Fibroblast of lung (primary cell): ENCODE results near the gene ADAMTS19. TPM values are rescaled to one million over a fixed set of nuclear protein-coding genes. Genes with fewer than 3 reads are reported as not detected.

Experiments used
- DNase-seq, 2 donors: peaks; one replicate each; pipeline versions ENCODE4 v3.0.0 to v3.0.0-alpha.2; 2010; ENCODE audit warnings: low read depth in 2 of 2
- H2AFZ ChIP-seq: 2 replicates; pipeline ENCODE4 v1.5.1; 2012; ENCODE audit warnings: low read length, control low read depth, inconsistent platforms
- H3K27ac ChIP-seq: 2 replicates; pipeline ENCODE4 v1.5.1; 2011; ENCODE audit warnings: low read length, control low read depth; ENCODE audit not compliant: insufficient read depth
- H3K27me3 ChIP-seq: 2 replicates; pipeline ENCODE4 v1.5.1; 2011; ENCODE audit warnings: mild to moderate bottlenecking, low read length; ENCODE audit not compliant: control insufficient read depth, insufficient read depth
- H3K36me3 ChIP-seq: 2 replicates; pipeline ENCODE4 v1.5.1; 2011; ENCODE audit warnings: low read length; ENCODE audit not compliant: control insufficient read depth, insufficient read depth
- H3K4me1 ChIP-seq: 2 replicates; pipeline ENCODE4 v1.5.1; 2011; ENCODE audit warnings: low read length; ENCODE audit not compliant: control insufficient read depth, insufficient read depth; ENCODE audit errors: extremely low read depth
- H3K4me2 ChIP-seq: 2 replicates; pipeline ENCODE4 v1.5.1; 2011; ENCODE audit warnings: low read length, control low read depth; ENCODE audit not compliant: insufficient read depth; ENCODE audit errors: extremely low read depth
- H3K4me3 ChIP-seq, 4 experiments: fragments of 200-600 bp in 1 of 4; sonication (generic) in 1 of 4; replicated peaks in 1 of 4; 2 replicates each; pipeline ENCODE4 v1.5.1; 2011 to 2016; ENCODE audit warnings: low read length in 4 of 4, low read depth in 3 of 4, mild to moderate bottlenecking in 3 of 4, control low read depth in 2 of 4, inconsistent platforms in 1 of 4, mixed read lengths in 1 of 4; ENCODE audit not compliant: insufficient read depth in 1 of 4; ENCODE audit errors: control extremely low read depth in 1 of 4
- H3K79me2 ChIP-seq: 2 replicates; pipeline ENCODE4 v1.5.1; 2012; ENCODE audit warnings: mild to moderate bottlenecking, low read length, inconsistent platforms; ENCODE audit not compliant: control insufficient read depth, insufficient read depth
- H3K9ac ChIP-seq: 2 replicates; pipeline ENCODE4 v1.5.1; 2011; ENCODE audit warnings: mild to moderate bottlenecking, low read length, control low read depth; ENCODE audit not compliant: insufficient read depth
- H3K9me3 ChIP-seq: 2 replicates; pipeline ENCODE4 v1.5.1; 2012; ENCODE audit warnings: low read depth, low read length; ENCODE audit not compliant: control insufficient read depth, insufficient read depth
- H4K20me1 ChIP-seq: 2 replicates; pipeline ENCODE4 v1.5.1; 2011; ENCODE audit warnings: low read length; ENCODE audit not compliant: control insufficient read depth, insufficient read depth; ENCODE audit errors: extremely low read depth
- CTCF ChIP-seq, 2 donors: IDR thresholded peaks in 1 of 2; conservative IDR thresholded peaks in 1 of 2; 1 replicate in 1 of 2; 2 replicates in 1 of 2; pipeline ENCODE4 v1.5.1; 2011 to 2012; ENCODE audit warnings: low read length in 2 of 2, control low read depth in 1 of 2, inconsistent platforms in 1 of 2, low read depth in 1 of 2, mild to moderate bottlenecking in 1 of 2
- EZH2 ChIP-seq: IDR thresholded peaks from 2 replicates; pipeline ENCODE4 v1.5.1; 2012; ENCODE audit warnings: low read length, control low read depth, mild to moderate bottlenecking; ENCODE audit errors: missing control alignments
- polyA plus RNA-seq, 2 donors: library from polyadenylated mRNA; depleted of rRNA in 1 of 2; stranded (reverse) in 1 of 2; unstranded in 1 of 2; fragments of >200 nt; gene quantifications; 2 replicates each; pipeline ENCODE4 v1.2.1, GENCODE V29; 2011 to 2012; ENCODE audit warnings: missing spikeins in 1 of 2
- total RNA-seq: library from RNA; depleted of rRNA; stranded (reverse); fragments of >200 nt; gene quantifications from 2 replicates; pipeline ENCODE4 v1.2.1, GENCODE V29; 2014

The ADAMTS19 gene
- total and polyA plus RNA-seq, 2 donors (not counting 1 experiment from before 2014, with no cell fraction given), result 0.09 to 0.33 TPM

GRCh38 chr5:129766798-129767197 lies 306.7 kb downstream of the ADAMTS19 start:
- no peak overlapping the region for H3K9ac ChIP-seq
- no peak for DNase-seq

GRCh38 chr5:129767927-129768380 lies 307.9 kb downstream of the ADAMTS19 start:
- Histone ChIP-seq H3K27ac (no peak overlapping the region), H3K4me3 (no peak overlapping the region), H3K4me1 (no peaks in the 10 kb centered on the region), H3K79me2 (no peaks in the 10 kb centered on the region), H3K27me3 (no peaks in the 10 kb centered on the region), H2AFZ (no peak overlapping the region), H3K36me3 (no peaks in the 10 kb centered on the region), H3K9me3 (no peaks in the 10 kb centered on the region), H4K20me1 (no peaks in the 10 kb centered on the region), H3K4me2 (no peak overlapping the region), H3K9ac (no peak overlapping the region)
- no peak for TF ChIP-seq EZH2
- TF ChIP-seq CTCF (conservative IDR thresholded peaks at IDR 0.05 in 1 of 2, IDR thresholded peaks at IDR 0.05 in 1 of 2; ENCODE audit: low read depth in 1 of 2, low read length in 2 of 2), result peak; percentile 99
- DNase-seq, result peak; percentile 81 to 93

More at GRCh38 chr5:129766798-129767197, 306.7 kb downstream of the ADAMTS19 start:
- Histone ChIP-seq H4K20me1 (no peaks in the 10 kb centered on the region), H3K4me3 (no peak overlapping the region), H3K27ac (no peak overlapping the region), H3K9me3 (no peaks in the 10 kb centered on the region), H3K4me1 (no peaks in the 10 kb centered on the region), H2AFZ (no peak overlapping the region), H3K36me3 (no peaks in the 10 kb centered on the region), H3K4me2 (no peak overlapping the region), H3K79me2 (no peaks in the 10 kb centered on the region), H3K27me3 (no peaks in the 10 kb centered on the region)
- TF ChIP-seq EZH2 (no peak), CTCF (conservative IDR thresholded peaks at IDR 0.05 in 1 of 2, IDR thresholded peaks at IDR 0.05 in 1 of 2; ENCODE audit: low read depth in 1 of 2, low read length in 2 of 2) (no peak)

- Histone ChIP-seq H3K27ac (no peak overlapping the region), H3K4me3 (no peak overlapping the region), H3K27me3 (no peaks in the 10 kb centered on the region), H3K4me1 (no peaks in the 10 kb centered on the region), H3K9me3 (no peaks in the 10 kb centered on the region), H3K9ac (no peak overlapping the region), H3K4me2 (no peak overlapping the region), H3K36me3 (no peaks in the 10 kb centered on the region), H3K79me2 (no peaks in the 10 kb centered on the region), H2AFZ (no peak overlapping the region), H4K20me1 (no peaks in the 10 kb centered on the region)
- no peak for TF ChIP-seq CTCF (conservative IDR thresholded peaks at IDR 0.05 in 1 of 2, IDR thresholded peaks at IDR 0.05 in 1 of 2; ENCODE audit: low read depth in 1 of 2, low read length in 2 of 2)
- TF ChIP-seq EZH2, result no peak
- DNase-seq, result no peak
These were observed 308.6 kb downstream of the ADAMTS19 start for GRCh38 chr5:129768735-129769134.
